Fibroblast of lung (primary cell): ENCODE data around the gene ITPKB. TPM values are rescaled to one million over a fixed set of nuclear protein-coding genes. Genes with fewer than 3 reads are reported as not detected.
A peak's percentile ranks its signal among the peaks of the same experiment; 100 is the strongest.

Source experiments
- DNase-seq, 2 donors: peaks; one replicate each; pipeline versions ENCODE4 v3.0.0 to v3.0.0-alpha.2; 2010; ENCODE audit warnings: low read depth in 2 of 2
- H2AFZ ChIP-seq: 2 replicates; pipeline ENCODE4 v1.5.1; 2012; ENCODE audit warnings: low read length, control low read depth, inconsistent platforms
- H3K27ac ChIP-seq: 2 replicates; pipeline ENCODE4 v1.5.1; 2011; ENCODE audit warnings: low read length, control low read depth; ENCODE audit not compliant: insufficient read depth
- H3K27me3 ChIP-seq: 2 replicates; pipeline ENCODE4 v1.5.1; 2011; ENCODE audit warnings: mild to moderate bottlenecking, low read length; ENCODE audit not compliant: control insufficient read depth, insufficient read depth
- H3K36me3 ChIP-seq: 2 replicates; pipeline ENCODE4 v1.5.1; 2011; ENCODE audit warnings: low read length; ENCODE audit not compliant: control insufficient read depth, insufficient read depth
- H3K4me1 ChIP-seq: 2 replicates; pipeline ENCODE4 v1.5.1; 2011; ENCODE audit warnings: low read length; ENCODE audit not compliant: control insufficient read depth, insufficient read depth; ENCODE audit errors: extremely low read depth
- H3K4me2 ChIP-seq: 2 replicates; pipeline ENCODE4 v1.5.1; 2011; ENCODE audit warnings: low read length, control low read depth; ENCODE audit not compliant: insufficient read depth; ENCODE audit errors: extremely low read depth
- H3K4me3 ChIP-seq, 4 experiments: fragments of 200-600 bp in 1 of 4; sonication (generic) in 1 of 4; replicated peaks in 1 of 4; 2 replicates each; pipeline ENCODE4 v1.5.1; 2011 to 2016; ENCODE audit warnings: low read length in 4 of 4, low read depth in 3 of 4, mild to moderate bottlenecking in 3 of 4, control low read depth in 2 of 4, inconsistent platforms in 1 of 4, mixed read lengths in 1 of 4; ENCODE audit not compliant: insufficient read depth in 1 of 4; ENCODE audit errors: control extremely low read depth in 1 of 4
- H3K79me2 ChIP-seq: 2 replicates; pipeline ENCODE4 v1.5.1; 2012; ENCODE audit warnings: mild to moderate bottlenecking, low read length, inconsistent platforms; ENCODE audit not compliant: control insufficient read depth, insufficient read depth
- H3K9ac ChIP-seq: 2 replicates; pipeline ENCODE4 v1.5.1; 2011; ENCODE audit warnings: mild to moderate bottlenecking, low read length, control low read depth; ENCODE audit not compliant: insufficient read depth
- H3K9me3 ChIP-seq: 2 replicates; pipeline ENCODE4 v1.5.1; 2012; ENCODE audit warnings: low read depth, low read length; ENCODE audit not compliant: control insufficient read depth, insufficient read depth
- H4K20me1 ChIP-seq: 2 replicates; pipeline ENCODE4 v1.5.1; 2011; ENCODE audit warnings: low read length; ENCODE audit not compliant: control insufficient read depth, insufficient read depth; ENCODE audit errors: extremely low read depth
- EZH2 ChIP-seq: IDR thresholded peaks from 2 replicates; pipeline ENCODE4 v1.5.1; 2012; ENCODE audit warnings: low read length, control low read depth, mild to moderate bottlenecking; ENCODE audit errors: missing control alignments
- polyA plus RNA-seq, 2 donors: library from polyadenylated mRNA; depleted of rRNA in 1 of 2; stranded (reverse) in 1 of 2; unstranded in 1 of 2; fragments of >200 nt; gene quantifications; 2 replicates each; pipeline ENCODE4 v1.2.1, GENCODE V29; 2011 to 2012; ENCODE audit warnings: missing spikeins in 1 of 2
- total RNA-seq: library from RNA; depleted of rRNA; stranded (reverse); fragments of >200 nt; gene quantifications from 2 replicates; pipeline ENCODE4 v1.2.1, GENCODE V29; 2014
- TF ChIP-seq, protein P1 (sequence below), 2 donors: IDR thresholded peaks in 1 of 2; conservative IDR thresholded peaks in 1 of 2; 1 replicate in 1 of 2; 2 replicates in 1 of 2; pipeline ENCODE4 v1.5.1; 2011 to 2012; ENCODE audit warnings: low read length in 2 of 2, control low read depth in 1 of 2, inconsistent platforms in 1 of 2, low read depth in 1 of 2, mild to moderate bottlenecking in 1 of 2

Gene ITPKB
- total and polyA plus RNA-seq, 2 donors (not counting 1 experiment from before 2014, with no cell fraction given), result 10.2 to 32.4 TPM

- Histone ChIP-seq H3K36me3 (no peaks in the 10 kb centered on the region), H2AFZ (no peak overlapping the region), H3K4me2 (peak overlapping the region; percentile 85), H3K4me1 (peaks cover 13% of the 10 kb centered on the region), H3K4me3 (peak overlapping the region; percentile 24 to 41 (median 30)), H3K79me2 (no peaks in the 10 kb centered on the region), H3K27me3 (peaks cover 13% of the 10 kb centered on the region), H3K9ac (peak overlapping the region; percentile 57), H3K9me3 (no peaks in the 10 kb centered on the region), H4K20me1 (no peaks in the 10 kb centered on the region), H3K27ac (peak overlapping the region; percentile 68)
- DNase-seq, result peak; percentile 37 to 95
- TF ChIP-seq, protein P1, sequence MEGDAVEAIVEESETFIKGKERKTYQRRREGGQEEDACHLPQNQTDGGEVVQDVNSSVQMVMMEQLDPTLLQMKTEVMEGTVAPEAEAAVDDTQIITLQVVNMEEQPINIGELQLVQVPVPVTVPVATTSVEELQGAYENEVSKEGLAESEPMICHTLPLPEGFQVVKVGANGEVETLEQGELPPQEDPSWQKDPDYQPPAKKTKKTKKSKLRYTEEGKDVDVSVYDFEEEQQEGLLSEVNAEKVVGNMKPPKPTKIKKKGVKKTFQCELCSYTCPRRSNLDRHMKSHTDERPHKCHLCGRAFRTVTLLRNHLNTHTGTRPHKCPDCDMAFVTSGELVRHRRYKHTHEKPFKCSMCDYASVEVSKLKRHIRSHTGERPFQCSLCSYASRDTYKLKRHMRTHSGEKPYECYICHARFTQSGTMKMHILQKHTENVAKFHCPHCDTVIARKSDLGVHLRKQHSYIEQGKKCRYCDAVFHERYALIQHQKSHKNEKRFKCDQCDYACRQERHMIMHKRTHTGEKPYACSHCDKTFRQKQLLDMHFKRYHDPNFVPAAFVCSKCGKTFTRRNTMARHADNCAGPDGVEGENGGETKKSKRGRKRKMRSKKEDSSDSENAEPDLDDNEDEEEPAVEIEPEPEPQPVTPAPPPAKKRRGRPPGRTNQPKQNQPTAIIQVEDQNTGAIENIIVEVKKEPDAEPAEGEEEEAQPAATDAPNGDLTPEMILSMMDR (conservative IDR thresholded peaks at IDR 0.05 in 1 of 2, IDR thresholded peaks at IDR 0.05 in 1 of 2; ENCODE audit: low read depth in 1 of 2, low read length in 2 of 2), result no peak
- no peak for TF ChIP-seq EZH2
These were observed 136.7 kb downstream of the ITPKB start for GRCh38 chr1:226602186-226603021.

- no peak for TF ChIP-seq EZH2
- TF ChIP-seq, protein P1 (conservative IDR thresholded peaks at IDR 0.05 in 1 of 2, IDR thresholded peaks at IDR 0.05 in 1 of 2; ENCODE audit: low read depth in 1 of 2, low read length in 2 of 2), result no peak
- H4K20me1 ChIP-seq, result no peaks in the 10 kb centered on the region
These were observed 137.6 kb downstream of the ITPKB start for GRCh38 chr1:226601456-226601855.

GRCh38 chr1:226600254-226600653 lies 138.8 kb downstream of the ITPKB start:
- no peak for DNase-seq
- Histone ChIP-seq H3K79me2 (no peaks in the 10 kb centered on the region), H3K4me3 (no peak overlapping the region), H3K4me1 (peaks cover 13% of the 10 kb centered on the region), H3K9me3 (no peaks in the 10 kb centered on the region), H3K27me3 (peaks cover 13% of the 10 kb centered on the region), H4K20me1 (no peaks in the 10 kb centered on the region), H3K36me3 (no peaks in the 10 kb centered on the region), H3K9ac (no peak overlapping the region), H2AFZ (no peak overlapping the region), H3K4me2 (no peak overlapping the region), H3K27ac (no peak overlapping the region)
- TF ChIP-seq EZH2, result no peak

More at GRCh38 chr1:226601456-226601855, 137.6 kb downstream of the ITPKB start:
- DNase-seq, result no peak
- Histone ChIP-seq H3K27me3 (peaks cover 13% of the 10 kb centered on the region), H3K79me2 (no peaks in the 10 kb centered on the region), H3K4me1 (peaks cover 13% of the 10 kb centered on the region), H3K4me2 (no peak overlapping the region), H3K9me3 (no peaks in the 10 kb centered on the region), H3K27ac (no peak overlapping the region), H3K4me3 (no peak overlapping the region), H2AFZ (no peak overlapping the region), H3K9ac (no peak overlapping the region), H3K36me3 (no peaks in the 10 kb centered on the region)
